Liver (tissue), 9 donors: ENCODE measurements around the gene FTO. TPM values are rescaled to one million over a fixed set of nuclear protein-coding genes. Genes with fewer than 3 reads are reported as not detected.

Source experiments
- DNase-seq: peaks from one replicate; pipeline ENCODE4 v3.0.0-alpha.2; 2017; ENCODE audit warnings: low spot score
- H3K27ac ChIP-seq, 2 donors: one replicate each; pipeline ENCODE4 v1.7.0; 2013; ENCODE audit warnings: inconsistent platforms in 2 of 2, low read length in 2 of 2, control low read depth in 1 of 2, low read depth in 1 of 2, mild to moderate bottlenecking in 1 of 2
- H3K27me3 ChIP-seq, 4 donors: one replicate each; pipeline versions ENCODE4 v1.6.1 to v1.7.0; 2013; ENCODE audit warnings: low read length in 3 of 4, inconsistent platforms in 1 of 4, mild to moderate bottlenecking in 1 of 4, moderate library complexity in 1 of 4; ENCODE audit not compliant: control insufficient read depth in 4 of 4, insufficient read depth in 4 of 4
- H3K36me3 ChIP-seq, 4 donors: one replicate each; pipeline versions ENCODE4 v1.6.1 to v1.7.0; 2013; ENCODE audit warnings: low read length in 3 of 4, mild to moderate bottlenecking in 3 of 4, low read depth in 1 of 4, moderate library complexity in 1 of 4; ENCODE audit not compliant: control insufficient read depth in 4 of 4, insufficient read depth in 3 of 4
- H3K4me1 ChIP-seq, 4 donors: one replicate each; pipeline versions ENCODE4 v1.6.1 to v1.7.0; 2013; ENCODE audit warnings: low read length in 3 of 4, mild to moderate bottlenecking in 3 of 4, moderate library complexity in 1 of 4; ENCODE audit not compliant: control insufficient read depth in 4 of 4, insufficient read depth in 4 of 4
- H3K4me3 ChIP-seq, 3 donors: one replicate each; pipeline versions ENCODE4 v1.6.1 to v1.7.0; 2013; ENCODE audit warnings: low read length in 3 of 3, control low read depth in 1 of 3, low read depth in 1 of 3, mild to moderate bottlenecking in 1 of 3
- H3K9ac ChIP-seq, 2 donors: one replicate each; pipeline ENCODE4 v1.7.0; 2013; ENCODE audit warnings: low read length in 2 of 2, mild to moderate bottlenecking in 2 of 2, moderate library complexity in 2 of 2, control low read depth in 1 of 2, low read depth in 1 of 2
- H3K9me3 ChIP-seq, 4 donors: one replicate each; pipeline versions ENCODE4 v1.6.1 to v1.7.0; 2013; ENCODE audit warnings: low read length in 3 of 4; ENCODE audit not compliant: control insufficient read depth in 4 of 4
- CTCF ChIP-seq: fragments of 150-350 bp; IDR thresholded peaks from 2 replicates; pipeline ENCODE4 v1.5.1; 2017; ENCODE audit warnings: improper control_type of control experiment, low read depth, low read length; ENCODE audit not compliant: missing input control
- EGR1 ChIP-seq, 2 donors: IDR thresholded peaks; 2 replicates each; pipeline ENCODE4 v1.6.1; 2016 to 2018; ENCODE audit warnings: antibody characterized with exemption in 2 of 2, low read depth in 2 of 2
- FOXA1 ChIP-seq: IDR thresholded peaks from 2 replicates; pipeline ENCODE4 v1.6.1; 2016; ENCODE audit warnings: antibody characterized with exemption
- FOXA2 ChIP-seq: IDR thresholded peaks from 2 replicates; pipeline ENCODE4 v1.6.1; 2016; ENCODE audit warnings: antibody characterized with exemption
- GABPA ChIP-seq, 2 donors: IDR thresholded peaks in 1 of 2; conservative IDR thresholded peaks in 1 of 2; 2 replicates each; pipeline ENCODE4 v1.6.1; 2016; ENCODE audit warnings: antibody characterized with exemption in 2 of 2, mild to moderate bottlenecking in 1 of 2, moderate library complexity in 1 of 2
- HNF4A ChIP-seq, 2 donors: conservative IDR thresholded peaks; 2 replicates each; pipeline ENCODE4 v1.6.1; 2016; ENCODE audit warnings: antibody characterized with exemption in 2 of 2, mild to moderate bottlenecking in 2 of 2
- HNF4G ChIP-seq: IDR thresholded peaks from 2 replicates; pipeline ENCODE4 v1.6.1; 2016; ENCODE audit warnings: antibody characterized with exemption
- JUND ChIP-seq, 2 donors: IDR thresholded peaks; 2 replicates each; pipeline ENCODE4 v1.6.1; 2016; ENCODE audit warnings: antibody characterized with exemption in 2 of 2
- MAX ChIP-seq: IDR thresholded peaks from 2 replicates; pipeline ENCODE4 v1.6.1; 2016; ENCODE audit warnings: antibody characterized with exemption
- NR2F2 ChIP-seq: IDR thresholded peaks from 2 replicates; pipeline ENCODE4 v1.6.1; 2016; ENCODE audit warnings: antibody characterized with exemption
- RAD21 ChIP-seq, 2 donors: IDR thresholded peaks; 2 replicates each; pipeline ENCODE4 v1.6.1; 2016; ENCODE audit warnings: antibody characterized with exemption in 2 of 2, mild to moderate bottlenecking in 2 of 2
- REST ChIP-seq: IDR thresholded peaks from 2 replicates; pipeline ENCODE4 v1.6.1; 2016; ENCODE audit warnings: antibody characterized with exemption, mild to moderate bottlenecking
- RXRA ChIP-seq, 2 donors: IDR thresholded peaks; 2 replicates each; pipeline ENCODE4 v1.6.1; 2017 to 2018; ENCODE audit warnings: antibody characterized with exemption in 2 of 2, mild to moderate bottlenecking in 1 of 2
- SP1 ChIP-seq: IDR thresholded peaks from 2 replicates; pipeline ENCODE4 v1.6.1; 2018; ENCODE audit warnings: antibody characterized with exemption, mild to moderate bottlenecking
- TAF1 ChIP-seq: conservative IDR thresholded peaks from 2 replicates; pipeline ENCODE4 v1.6.1; 2016; ENCODE audit warnings: antibody characterized with exemption, mild to moderate bottlenecking
- YY1 ChIP-seq: IDR thresholded peaks from 2 replicates; pipeline ENCODE4 v1.6.1; 2016; ENCODE audit warnings: antibody characterized with exemption, mild to moderate bottlenecking
- WGBS: extraction: QIAGEN DNeasy Blood & Tissue Kit; methylation state at CpG from one replicate; pipeline ENCODE4 v1.1.7; 2013; 5-methylcytosine and 5-hydroxymethylcytosine counted together
- polyA plus RNA-seq, 2 donors: library from polyadenylated mRNA; stranded (reverse) in 1 of 2; unstranded in 1 of 2; fragments of 200-250 nt in 1 of 2; fragments of >200 nt in 1 of 2; fragmentation: Nextera tagmentation in 1 of 2; extraction: Ambion mirVana in 1 of 2; gene quantifications; one replicate each; pipeline versions ENCODE4 v1.2.1 to v1.2.3, GENCODE V29; 2013 to 2015
- total RNA-seq, 2 donors: library from RNA; depleted of rRNA; stranded (reverse); fragments of >200 nt; gene quantifications; one replicate each; pipeline ENCODE4 v1.2.3, GENCODE V29; 2014
- TF ChIP-seq, protein P1 (sequence below): IDR thresholded peaks from 2 replicates; pipeline ENCODE4 v1.6.1; 2016; ENCODE audit warnings: antibody characterized with exemption
- TF ChIP-seq, protein P2 (sequence below): IDR thresholded peaks from 2 replicates; pipeline ENCODE4 v1.6.1; 2016; ENCODE audit warnings: antibody characterized with exemption
- donor health status: healthy.
- donor health status: healthy.
- donor health status: healthy.
- donor health status: healthy.
- donor health status: healthy.

The FTO gene
- total and polyA plus RNA-seq, 4 donors = 12.0 to 54.2 (median 24.6) TPM

DNA sequence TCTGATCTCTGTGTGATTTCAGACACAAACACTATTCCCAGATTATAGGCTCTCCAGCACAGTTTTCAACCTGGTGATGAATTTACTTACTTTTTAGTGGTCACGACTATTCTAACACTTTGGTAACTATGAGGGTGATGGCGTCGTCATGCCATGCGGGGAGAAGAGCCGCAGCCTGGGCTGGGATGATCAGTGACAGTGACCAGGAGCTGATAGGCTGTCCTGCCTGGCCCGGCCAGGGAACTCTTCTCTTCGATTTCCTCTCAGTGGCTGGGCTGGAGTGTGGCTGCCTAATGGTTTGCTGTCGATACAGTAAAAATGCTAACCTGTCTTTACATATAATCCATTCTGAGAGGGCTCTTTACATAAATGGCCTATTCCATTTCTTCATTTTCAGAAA is 469.5 kb downstream of the FTO start (continued):
- TF ChIP-seq REST = no peak

DNA sequence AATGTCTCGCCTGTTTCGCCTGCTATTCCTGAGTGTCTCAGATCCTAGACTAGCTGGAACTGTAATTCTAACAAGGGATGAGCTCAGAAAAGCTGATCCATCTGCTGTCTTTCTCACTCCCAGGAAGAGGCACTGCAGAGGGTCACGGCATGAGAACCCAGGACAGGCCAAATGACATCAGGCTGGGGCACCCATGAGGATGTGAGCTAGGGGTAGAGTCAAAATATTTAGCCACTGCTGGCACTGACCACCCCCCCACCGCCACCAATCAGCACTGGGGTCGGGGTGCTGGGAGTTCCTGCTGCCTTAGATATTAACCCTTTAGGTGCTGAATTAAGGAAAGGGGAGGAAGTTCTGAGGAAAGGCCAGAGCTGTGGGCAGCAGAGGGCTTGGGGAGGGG is 470.2 kb downstream of the FTO start:
- TF ChIP-seq RAD21 (IDR thresholded peaks at IDR 0.05) (no peak), REST (no peak), FOXA2 (no peak), HNF4A (conservative IDR thresholded peaks at IDR 0.05) (no peak), FOXA1 (no peak), RXRA (IDR thresholded peaks at IDR 0.05) (no peak), EGR1 (IDR thresholded peaks at IDR 0.05; ENCODE audit: low read depth in 2 of 2) (no peak), NR2F2 (no peak), SP1 (no peak), CTCF (no peak), TAF1 (no peak), YY1 (no peak), MAX (no peak), GABPA (IDR thresholded peaks at IDR 0.05 in 1 of 2, conservative IDR thresholded peaks at IDR 0.05 in 1 of 2) (no peak), JUND (IDR thresholded peaks at IDR 0.05) (no peak), HNF4G (no peak)
- TF ChIP-seq, protein P1, sequence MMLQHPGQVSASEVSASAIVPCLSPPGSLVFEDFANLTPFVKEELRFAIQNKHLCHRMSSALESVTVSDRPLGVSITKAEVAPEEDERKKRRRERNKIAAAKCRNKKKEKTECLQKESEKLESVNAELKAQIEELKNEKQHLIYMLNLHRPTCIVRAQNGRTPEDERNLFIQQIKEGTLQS = no peak
- TF ChIP-seq, protein P2, sequence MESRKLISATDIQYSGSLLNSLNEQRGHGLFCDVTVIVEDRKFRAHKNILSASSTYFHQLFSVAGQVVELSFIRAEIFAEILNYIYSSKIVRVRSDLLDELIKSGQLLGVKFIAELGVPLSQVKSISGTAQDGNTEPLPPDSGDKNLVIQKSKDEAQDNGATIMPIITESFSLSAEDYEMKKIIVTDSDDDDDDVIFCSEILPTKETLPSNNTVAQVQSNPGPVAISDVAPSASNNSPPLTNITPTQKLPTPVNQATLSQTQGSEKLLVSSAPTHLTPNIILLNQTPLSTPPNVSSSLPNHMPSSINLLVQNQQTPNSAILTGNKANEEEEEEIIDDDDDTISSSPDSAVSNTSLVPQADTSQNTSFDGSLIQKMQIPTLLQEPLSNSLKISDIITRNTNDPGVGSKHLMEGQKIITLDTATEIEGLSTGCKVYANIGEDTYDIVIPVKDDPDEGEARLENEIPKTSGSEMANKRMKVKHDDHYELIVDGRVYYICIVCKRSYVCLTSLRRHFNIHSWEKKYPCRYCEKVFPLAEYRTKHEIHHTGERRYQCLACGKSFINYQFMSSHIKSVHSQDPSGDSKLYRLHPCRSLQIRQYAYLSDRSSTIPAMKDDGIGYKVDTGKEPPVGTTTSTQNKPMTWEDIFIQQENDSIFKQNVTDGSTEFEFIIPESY = no peak

More for the DNA sequence above, 470.2 kb downstream of the FTO start:
- H3K27ac ChIP-seq = peak overlapping the region; percentile 23 to 53
- no peak overlapping the region for H3K9ac ChIP-seq
- no peak overlapping the region for H3K4me3 ChIP-seq
- no peaks in the 10 kb centered on the region for H3K9me3 ChIP-seq
- no peaks in the 10 kb centered on the region for H3K36me3 ChIP-seq
- H3K27me3 ChIP-seq = no peaks in the 10 kb centered on the region
- peaks cover 11 to 57% (median 42%) of the 10 kb centered on the region in 4 donors for H3K4me1 ChIP-seq
- no peak for DNase-seq
- WGBS = 45% methylated on average over 5 of the region's 5 CpGs
